LNCaP clone FGC (cell line): ENCODE data around the gene HIC2.
"Not testable (repeated sequence)": the region's sequence is repeated elsewhere in the genome, so short reads cannot be mapped to it uniquely, and the experiment has no call there.

Experiments
- DNase-seq: peaks from one replicate; pipeline ENCODE4 v3.0.0-alpha.2; 2011; ENCODE audit warnings: low read depth
- H3K4me3 ChIP-seq: 2 replicates; pipeline ENCODE4 v1.5.1; 2011; ENCODE audit warnings: mild to moderate bottlenecking, low read depth, low read length, control low read depth
- TF ChIP-seq, protein P1 (sequence below): IDR thresholded peaks from 2 replicates; pipeline ENCODE4 v1.5.1; 2012; ENCODE audit warnings: mild to moderate bottlenecking; ENCODE audit not compliant: control insufficient read depth, insufficient read depth; ENCODE audit errors: extremely low read depth

The HIC2 gene

DNA sequence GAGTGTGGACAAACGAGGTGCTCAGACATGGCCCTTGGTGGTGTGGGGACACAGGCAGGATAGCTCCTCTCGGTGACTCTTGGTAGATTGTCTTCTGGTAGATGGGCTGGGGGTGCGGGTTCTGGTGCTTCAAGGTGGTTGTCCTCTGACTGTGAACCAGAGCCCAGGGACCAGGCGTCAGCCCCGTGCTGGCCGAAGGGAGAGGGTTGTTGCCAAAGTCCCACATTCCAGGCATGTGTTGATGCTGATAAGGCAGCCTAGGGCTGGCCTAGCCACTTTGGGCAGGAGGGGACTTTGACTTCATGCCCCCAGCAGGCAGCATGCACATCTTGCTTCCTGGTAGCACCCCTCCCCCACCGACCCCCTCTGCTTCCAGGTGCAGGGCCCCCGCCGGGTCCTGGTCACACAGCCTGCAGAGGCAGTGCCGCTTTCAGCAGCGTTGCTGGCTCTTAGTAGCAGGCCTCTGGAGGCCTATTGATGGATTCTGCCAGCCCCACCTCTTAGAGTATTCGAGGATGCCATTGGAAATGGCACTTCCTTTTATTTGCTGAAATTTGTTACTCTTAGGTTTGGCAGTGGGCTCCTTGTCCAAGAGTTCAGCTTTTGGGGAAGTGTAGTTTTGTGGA lies 7.0 kb downstream of the HIC2 start:
- not testable (repeated sequence) for H3K4me3 ChIP-seq, DNase-seq

DNA sequence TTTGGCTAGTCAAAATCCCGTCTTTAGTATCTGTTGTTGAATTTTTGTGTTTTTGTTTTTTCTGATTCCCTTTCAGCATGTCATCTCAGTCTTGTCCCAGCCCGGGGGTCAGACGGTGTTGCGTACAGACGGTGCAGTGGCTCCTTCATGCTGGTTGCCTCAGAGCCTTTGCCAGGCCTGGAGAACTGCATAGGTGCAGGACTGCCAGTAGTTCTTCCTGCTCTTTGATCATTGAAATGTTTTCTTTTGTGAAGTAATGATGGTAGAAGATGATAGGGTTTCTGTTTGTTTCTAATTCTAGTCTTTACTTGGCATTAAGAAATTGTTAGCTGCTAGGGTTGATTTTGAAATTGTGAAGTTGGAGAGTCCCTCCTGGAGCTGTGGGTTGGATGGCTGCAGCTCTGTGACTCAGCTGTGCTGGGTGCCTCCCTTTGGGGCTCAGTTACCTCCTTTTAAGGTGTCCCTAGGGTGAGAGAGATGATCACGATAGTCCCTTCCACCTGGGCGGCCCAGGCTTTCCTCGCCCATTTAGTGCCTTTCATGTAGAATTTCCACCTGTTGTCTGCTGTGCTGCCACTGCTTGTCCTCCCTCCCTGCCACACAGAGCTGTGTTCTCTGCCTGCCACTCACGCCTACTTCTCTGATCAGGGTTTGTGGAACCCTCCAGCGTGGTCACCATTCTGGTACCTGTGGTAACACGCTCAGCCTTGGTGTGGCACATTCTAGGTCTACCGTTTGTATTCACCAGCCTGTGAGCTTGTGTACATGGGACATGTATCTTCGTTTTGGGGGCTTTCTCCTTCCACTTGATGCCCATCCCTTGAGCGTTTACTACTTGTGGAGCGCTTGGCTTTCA lies 17.4 kb downstream of the HIC2 start:
- not testable (repeated sequence) for DNase-seq, H3K4me3 ChIP-seq

DNA sequence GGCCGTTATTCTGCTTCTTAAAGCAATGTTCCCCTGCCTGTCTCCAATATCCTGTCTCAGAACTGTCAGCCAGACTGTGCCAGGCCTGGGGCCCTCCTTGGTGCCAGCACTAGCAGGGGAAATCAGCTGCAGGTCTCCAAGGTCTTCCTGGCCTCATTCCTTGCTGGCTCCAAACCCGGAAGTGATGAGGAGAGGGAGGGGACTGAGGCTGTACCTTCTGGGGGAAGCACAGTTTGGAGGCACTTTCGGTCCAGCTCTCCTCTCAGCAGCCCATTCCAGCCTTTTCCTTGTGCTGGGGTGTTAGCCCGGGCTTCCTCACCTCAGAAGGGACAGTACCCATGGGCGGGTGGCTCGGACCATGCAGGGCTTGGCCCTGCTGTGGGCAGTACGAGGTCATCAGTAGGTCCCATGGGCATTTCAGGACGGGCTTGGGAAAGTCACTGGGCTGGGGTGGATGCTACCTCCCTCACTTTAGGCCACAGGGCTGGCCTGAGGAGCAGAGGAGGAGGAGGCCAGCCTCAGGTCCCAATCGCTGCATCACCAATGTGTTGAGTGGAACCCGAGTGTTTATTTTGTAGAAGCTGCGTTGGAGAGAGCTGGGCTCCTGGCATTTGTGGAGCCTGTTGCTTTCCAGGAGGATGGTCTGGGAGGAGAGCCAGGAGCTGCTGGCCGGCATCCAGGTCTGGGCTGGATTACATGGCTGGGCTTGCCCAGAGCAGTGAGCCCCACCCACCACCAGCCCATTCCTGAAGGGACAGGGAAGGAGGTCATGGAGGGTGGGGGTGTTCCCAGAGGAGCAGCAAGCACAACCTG lies 19.0 kb downstream of the HIC2 start:
- not testable (repeated sequence) for H3K4me3 ChIP-seq, DNase-seq

DNA sequence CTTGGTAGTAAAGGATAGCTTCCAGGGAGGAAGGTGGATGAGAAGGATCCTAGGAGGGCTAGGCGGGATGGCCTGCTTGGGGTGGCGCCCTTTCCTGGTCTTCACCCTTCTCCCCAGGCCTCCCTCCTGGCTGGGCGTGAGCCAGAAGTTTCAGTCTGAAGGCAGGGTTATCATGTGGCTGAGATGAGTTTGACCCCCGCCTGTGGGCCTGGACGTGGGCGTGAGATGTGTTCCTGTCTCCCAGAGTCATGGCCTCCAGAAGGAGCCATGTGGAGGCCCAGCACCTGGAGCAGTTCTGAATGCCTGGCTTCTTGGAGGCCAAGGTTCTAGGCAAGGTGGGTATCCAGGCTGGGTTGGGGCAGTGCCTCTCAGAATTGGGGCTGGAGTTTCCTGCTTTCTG lies 20.8 kb downstream of the HIC2 start:
- not testable (repeated sequence) for DNase-seq, H3K4me3 ChIP-seq

DNA sequence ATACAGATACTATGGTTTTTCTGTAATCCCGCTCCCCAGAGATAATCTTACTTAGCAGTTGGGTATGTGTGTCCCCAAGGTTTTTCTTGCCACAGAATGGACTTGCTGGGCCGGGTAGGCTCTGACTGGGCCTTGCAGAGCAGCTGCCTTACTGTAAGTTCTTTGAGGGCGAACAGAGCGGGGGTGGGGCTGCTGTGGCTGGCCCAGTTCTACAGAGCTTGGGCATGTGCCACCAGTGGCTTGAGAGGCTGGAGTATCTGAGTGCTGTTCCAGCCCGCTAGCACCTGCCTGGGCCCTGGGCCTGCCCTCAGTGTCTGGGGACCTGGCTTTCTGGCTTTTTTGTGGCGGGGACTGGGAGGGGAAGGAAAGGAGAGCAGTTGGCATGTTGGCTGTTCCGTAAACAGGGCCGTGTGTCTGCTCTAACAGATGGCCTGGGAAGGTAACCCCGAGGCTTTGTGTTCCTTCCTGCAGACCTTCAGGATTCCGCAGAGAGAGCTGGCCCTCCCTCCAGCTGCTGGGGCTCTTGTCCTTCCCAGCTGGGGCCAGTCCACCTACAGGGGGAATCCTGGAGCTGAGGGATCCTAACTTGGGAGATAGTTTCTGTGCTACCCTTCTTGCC lies 23.0 kb downstream of the HIC2 start:
- not testable (repeated sequence) for DNase-seq, H3K4me3 ChIP-seq

DNA sequence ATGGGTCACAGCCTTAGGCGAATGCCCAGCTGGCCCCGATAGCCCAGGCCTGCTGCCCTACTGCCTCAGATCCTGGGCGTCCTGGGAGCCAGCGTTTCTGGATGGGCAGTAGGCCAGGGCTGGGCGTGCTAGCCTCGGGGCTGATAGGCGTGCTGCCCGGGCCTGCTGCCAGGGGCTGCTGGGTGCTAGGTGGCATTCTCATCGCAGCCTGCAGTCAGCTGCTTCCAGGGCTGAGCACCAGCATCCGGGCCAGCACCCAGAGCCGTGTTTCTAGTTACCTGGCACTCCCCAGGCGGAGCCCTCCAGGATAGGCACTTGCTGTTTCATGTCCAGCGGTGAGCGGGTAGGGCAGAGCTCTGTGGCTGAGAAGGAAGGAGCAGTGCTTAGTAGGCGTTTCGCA lies 23.5 kb downstream of the HIC2 start:
- not testable (repeated sequence) for H3K4me3 ChIP-seq, DNase-seq

DNA sequence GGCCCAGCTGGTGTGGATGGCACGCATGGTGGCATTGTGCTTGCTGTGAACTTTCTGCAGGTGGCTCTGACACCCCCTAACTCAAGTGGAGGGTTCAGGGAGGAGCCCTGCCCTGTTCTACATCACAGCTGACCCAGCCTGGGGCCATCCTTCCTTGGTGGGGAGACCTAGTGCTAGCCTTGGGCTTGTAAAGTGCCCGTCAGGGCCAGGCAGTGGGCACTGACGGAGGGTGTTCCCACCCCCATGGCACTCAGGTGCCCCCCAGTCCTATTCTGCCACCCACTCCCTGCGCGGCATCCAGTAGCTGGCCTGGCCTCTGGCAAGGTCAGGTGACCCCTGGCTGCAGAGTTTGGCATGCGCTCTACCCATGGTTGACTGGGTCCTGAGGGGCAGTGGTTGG lies 24.0 kb downstream of the HIC2 start:
- DNase-seq, H3K4me3 ChIP-seq: not testable (repeated sequence)

DNA sequence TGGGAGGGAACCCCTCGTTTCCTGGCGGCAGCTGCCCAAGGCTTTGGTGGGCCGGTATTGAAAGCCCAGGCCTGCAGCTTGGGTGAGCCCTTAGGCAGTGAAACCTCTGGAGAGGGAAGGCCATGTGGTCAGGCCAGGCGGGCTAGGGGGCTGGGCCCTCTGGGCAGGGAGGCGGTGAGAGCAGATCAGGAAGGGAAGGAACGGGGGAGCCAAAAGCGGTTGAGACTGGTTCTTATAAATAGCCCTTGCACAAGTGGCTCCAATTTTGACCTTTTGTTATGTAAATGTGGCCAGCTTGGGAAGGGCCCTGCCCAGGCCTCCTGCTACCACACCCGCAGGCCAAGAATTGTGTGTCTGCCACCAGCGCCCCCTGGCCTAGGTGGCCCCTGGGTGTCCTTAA lies 25.0 kb downstream of the HIC2 start:
- H3K4me3 ChIP-seq, DNase-seq: not testable (repeated sequence)

DNA sequence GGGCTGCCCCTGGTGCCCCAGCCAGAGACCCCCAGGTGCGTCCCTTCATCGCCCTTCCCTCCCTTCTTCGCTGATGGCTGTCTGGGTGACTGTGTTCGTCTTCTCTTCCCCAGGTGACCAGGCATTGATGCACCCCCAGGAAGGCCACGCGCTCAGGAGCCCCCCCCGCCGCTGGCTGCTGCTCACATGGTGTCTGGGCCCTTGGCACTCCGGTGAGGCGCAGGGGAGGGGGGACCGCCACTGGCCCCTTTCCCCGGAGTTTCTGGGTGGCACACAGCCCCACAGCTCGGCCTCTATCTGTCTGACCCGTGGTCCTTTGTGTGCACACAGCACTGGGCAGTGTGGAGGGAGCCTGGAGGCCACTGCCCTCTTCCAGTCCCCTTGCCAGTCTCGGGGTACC lies 25.5 kb downstream of the HIC2 start:
- DNase-seq, H3K4me3 ChIP-seq: not testable (repeated sequence)

DNA sequence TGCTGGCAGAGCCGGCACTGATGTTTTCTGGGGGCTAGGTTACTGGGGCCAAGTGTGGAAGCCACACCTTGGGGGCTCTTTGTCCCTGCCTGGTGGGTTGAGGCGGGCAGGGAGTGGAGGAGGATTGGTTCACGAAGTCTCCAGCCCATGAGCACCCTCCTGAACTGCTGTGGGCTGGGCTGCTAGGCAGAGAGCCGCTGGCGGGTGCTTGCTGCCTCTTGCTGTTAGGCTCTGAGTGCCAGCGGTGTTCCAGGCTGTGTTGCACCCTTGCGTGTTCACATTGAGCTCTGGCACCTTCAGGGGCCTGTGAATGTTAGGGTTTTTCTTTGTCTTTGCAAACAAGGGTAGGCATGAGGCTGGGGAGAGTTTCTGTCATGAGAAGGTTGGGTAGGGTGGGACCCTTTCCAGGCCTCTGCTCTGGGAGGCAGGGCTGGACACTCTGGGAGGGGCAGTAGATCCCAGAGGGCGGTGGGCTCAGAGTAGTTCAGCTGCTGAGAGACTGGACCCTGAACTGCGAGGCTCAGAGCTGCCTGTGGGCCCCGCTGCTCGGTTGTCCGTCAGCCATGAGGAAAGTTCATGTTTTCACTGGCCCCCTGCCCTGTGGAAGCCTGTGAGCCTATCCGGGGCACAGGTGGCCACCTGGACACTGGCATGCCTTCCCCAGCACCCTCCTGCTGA lies 26.0 kb downstream of the HIC2 start:
- TF ChIP-seq, protein P1, sequence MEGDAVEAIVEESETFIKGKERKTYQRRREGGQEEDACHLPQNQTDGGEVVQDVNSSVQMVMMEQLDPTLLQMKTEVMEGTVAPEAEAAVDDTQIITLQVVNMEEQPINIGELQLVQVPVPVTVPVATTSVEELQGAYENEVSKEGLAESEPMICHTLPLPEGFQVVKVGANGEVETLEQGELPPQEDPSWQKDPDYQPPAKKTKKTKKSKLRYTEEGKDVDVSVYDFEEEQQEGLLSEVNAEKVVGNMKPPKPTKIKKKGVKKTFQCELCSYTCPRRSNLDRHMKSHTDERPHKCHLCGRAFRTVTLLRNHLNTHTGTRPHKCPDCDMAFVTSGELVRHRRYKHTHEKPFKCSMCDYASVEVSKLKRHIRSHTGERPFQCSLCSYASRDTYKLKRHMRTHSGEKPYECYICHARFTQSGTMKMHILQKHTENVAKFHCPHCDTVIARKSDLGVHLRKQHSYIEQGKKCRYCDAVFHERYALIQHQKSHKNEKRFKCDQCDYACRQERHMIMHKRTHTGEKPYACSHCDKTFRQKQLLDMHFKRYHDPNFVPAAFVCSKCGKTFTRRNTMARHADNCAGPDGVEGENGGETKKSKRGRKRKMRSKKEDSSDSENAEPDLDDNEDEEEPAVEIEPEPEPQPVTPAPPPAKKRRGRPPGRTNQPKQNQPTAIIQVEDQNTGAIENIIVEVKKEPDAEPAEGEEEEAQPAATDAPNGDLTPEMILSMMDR, result no peak
- no peak for DNase-seq
- no peak overlapping the region for H3K4me3 ChIP-seq

DNA sequence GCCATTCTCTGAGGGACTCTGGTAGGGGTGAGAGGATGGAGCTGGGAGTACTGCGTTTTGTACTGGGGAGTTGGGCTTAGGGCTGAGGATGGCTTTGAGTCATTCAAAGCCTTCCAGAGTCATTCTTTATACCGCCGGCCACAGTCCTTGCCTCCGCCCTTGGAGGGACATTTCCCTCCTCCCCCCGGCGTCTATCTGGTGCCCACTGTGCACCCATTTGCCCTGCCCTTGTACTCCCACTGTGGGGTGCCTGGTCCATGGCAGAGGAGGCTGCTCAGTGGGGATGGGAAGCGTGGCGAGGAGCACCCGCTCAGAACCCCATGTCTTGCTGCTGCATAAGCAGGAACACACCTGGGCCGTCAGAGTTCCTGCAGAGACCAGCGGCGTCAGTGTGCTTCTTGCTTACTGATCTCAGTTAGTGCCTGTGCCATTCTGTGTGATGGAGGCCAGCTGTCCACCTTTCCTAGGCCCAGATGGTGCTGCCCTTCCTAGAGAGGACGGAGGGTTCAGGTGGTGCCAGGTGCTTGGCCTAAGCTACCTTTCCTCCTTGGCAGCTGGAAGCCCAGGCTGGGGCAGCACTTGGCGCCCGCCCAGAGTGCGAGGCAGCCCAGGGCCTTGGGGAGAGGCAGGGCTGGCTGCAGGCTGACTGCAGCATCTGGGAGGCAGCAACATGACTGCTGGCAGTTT lies 26.7 kb downstream of the HIC2 start:
- TF ChIP-seq, protein P1, result no peak
- no peak for DNase-seq

More for the DNA sequence above, 26.7 kb downstream of the HIC2 start:
- H3K4me3 ChIP-seq, result no peak overlapping the region
